CD14-positive monocyte (primary cell): ENCODE data around the gene PIGH. TPM values are rescaled to one million over a fixed set of nuclear protein-coding genes. Genes with fewer than 3 reads are reported as not detected.

ENCODE experiments used
- DNase-seq, 3 donors: peaks; one replicate each; pipeline ENCODE4 v3.0.0-alpha.2; 2011 to 2022
- H2AFZ ChIP-seq: 2 replicates; pipeline ENCODE4 v1.6.0; 2012; ENCODE audit warnings: mild to moderate bottlenecking, low read depth, low read length, inconsistent platforms; ENCODE audit not compliant: insufficient read depth, poor library complexity, severe bottlenecking
- H3K27ac ChIP-seq, 2 donors: 1 replicate in 1 of 2; 2 replicates in 1 of 2; pipeline ENCODE4 v1.5.1; 2012 to 2013; ENCODE audit warnings: low read length in 2 of 2, control low read depth in 1 of 2, inconsistent platforms in 1 of 2, low read depth in 1 of 2, mild to moderate bottlenecking in 1 of 2
- H3K27me3 ChIP-seq, 2 donors: one replicate each; pipeline versions ENCODE4 v1.6.0 to v1.6.1; 2011 to 2013; ENCODE audit warnings: low read length in 2 of 2; ENCODE audit not compliant: control insufficient read depth in 2 of 2, insufficient read depth in 2 of 2
- H3K36me3 ChIP-seq, 2 donors: replicated peaks in 1 of 2; 1 replicate in 1 of 2; 2 replicates in 1 of 2; pipeline versions ENCODE4 v1.5.1 to v1.6.1; 2012 to 2013; ENCODE audit warnings: low read length in 2 of 2, control low read depth in 1 of 2, inconsistent platforms in 1 of 2, mild to moderate bottlenecking in 1 of 2; ENCODE audit not compliant: insufficient read depth in 2 of 2, control insufficient read depth in 1 of 2
- H3K4me1 ChIP-seq, 2 donors: 1 replicate in 1 of 2; 2 replicates in 1 of 2; pipeline versions ENCODE4 v1.5.1 to v1.6.1; 2012 to 2013; ENCODE audit warnings: low read length in 2 of 2, control low read depth in 1 of 2, inconsistent platforms in 1 of 2, mild to moderate bottlenecking in 1 of 2, moderate library complexity in 1 of 2; ENCODE audit not compliant: insufficient read depth in 2 of 2, control insufficient read depth in 1 of 2
- H3K4me2 ChIP-seq: replicated peaks from 2 replicates; pipeline ENCODE3; 2012; ENCODE audit warnings: low read length, moderate library complexity, mild to moderate bottlenecking; ENCODE audit not compliant: poor library complexity, severe bottlenecking; ENCODE audit errors: extremely low read depth
- H3K4me3 ChIP-seq, 3 experiments: fragments of 200-600 bp in 1 of 3; sonication (generic) in 1 of 3; replicated peaks in 1 of 3; 1 replicate in 2 of 3; 2 replicates in 1 of 3; pipeline ENCODE4 v1.5.1; 2011 to 2013; ENCODE audit warnings: low read length in 3 of 3, mild to moderate bottlenecking in 3 of 3, control low read depth in 2 of 3, low read depth in 2 of 3, inconsistent platforms in 1 of 3, moderate library complexity in 1 of 3
- H3K79me2 ChIP-seq: 2 replicates; pipeline ENCODE4 v1.6.0; 2012; ENCODE audit warnings: mild to moderate bottlenecking, control low read depth, inconsistent platforms, low read length, moderate library complexity; ENCODE audit not compliant: insufficient read depth
- H3K9ac ChIP-seq: 2 replicates; pipeline ENCODE4 v1.6.0; 2017; ENCODE audit warnings: low read length, mild to moderate bottlenecking; ENCODE audit not compliant: insufficient read depth, poor library complexity, severe bottlenecking
- H3K9me3 ChIP-seq, 2 donors: replicated peaks in 1 of 2; 1 replicate in 1 of 2; 2 replicates in 1 of 2; pipeline versions ENCODE4 v1.5.1 to v1.6.1; 2012 to 2013; ENCODE audit warnings: low read length in 2 of 2, control low read depth in 1 of 2; ENCODE audit not compliant: control insufficient read depth in 1 of 2, insufficient read depth in 1 of 2
- H4K20me1 ChIP-seq: 2 replicates; pipeline ENCODE4 v1.6.0; 2012; ENCODE audit warnings: mild to moderate bottlenecking, low read length, control low read depth, moderate library complexity; ENCODE audit not compliant: insufficient read depth
- H3K27ac Mint-ChIP-seq, 7 donors: one replicate each; pipeline ENCODE4 v1.8.0; 2020; ENCODE audit warnings: mild to moderate bottlenecking in 7 of 7, mixed read lengths in 7 of 7, moderate library complexity in 6 of 7, inconsistent platforms in 2 of 7
- H3K27me3 Mint-ChIP-seq, 3 donors: one replicate each; pipeline ENCODE4 v1.8.0; 2021 to 2022; ENCODE audit warnings: low read depth in 3 of 3, mild to moderate bottlenecking in 3 of 3, mixed read lengths in 3 of 3, moderate library complexity in 3 of 3, inconsistent platforms in 1 of 3
- H3K36me3 Mint-ChIP-seq, 2 donors: one replicate each; pipeline ENCODE4 v1.8.0; 2020; ENCODE audit warnings: mixed read lengths in 2 of 2, inconsistent platforms in 1 of 2, mild to moderate bottlenecking in 1 of 2
- H3K4me1 Mint-ChIP-seq: one replicate; pipeline ENCODE4 v1.8.0; 2020; ENCODE audit warnings: mild to moderate bottlenecking, mixed read lengths
- H3K4me3 Mint-ChIP-seq, 2 donors: one replicate each; pipeline ENCODE4 v1.8.0; 2020; ENCODE audit warnings: mild to moderate bottlenecking in 2 of 2, mixed read lengths in 2 of 2, moderate library complexity in 1 of 2
- H3K9me3 Mint-ChIP-seq, 7 donors: one replicate each; pipeline ENCODE4 v1.8.0; 2020 to 2022; ENCODE audit warnings: mixed read lengths in 7 of 7, mild to moderate bottlenecking in 6 of 7, moderate library complexity in 6 of 7, inconsistent platforms in 2 of 7
- WGBS: methylation state at CpG from one replicate; pipeline ENCODE4 v1.1.5; 2013; ENCODE audit warnings: missing lambda C conversion rate; ENCODE audit not compliant: insufficient coverage; 5-methylcytosine and 5-hydroxymethylcytosine counted together
- intact Hi-C, 2 donors: fragments of 100-400 bp; cut with micrococcal nuclease; formaldehyde crosslinking; loops; one replicate each; pipeline versions ENCODE4 v1.15.0 to v1.15.1; 2023
- polyA plus RNA-seq, 3 donors: library from polyadenylated mRNA; depleted of rRNA in 1 of 3; unstranded in 2 of 3; stranded (reverse) in 1 of 3; fragments of 300-500 nt in 2 of 3; fragments of >200 nt in 1 of 3; fragmentation: Illumina TruSeq in 2 of 3; gene quantifications; 1 replicate in 2 of 3; 2 replicates in 1 of 3; pipeline ENCODE4 v1.2.3, GENCODE V29; 2012 to 2021
- TF ChIP-seq, protein P1 (sequence below): fragments of 200-600 bp; IDR thresholded peaks from one replicate; pipeline ENCODE4 v1.8.0; 2022; ENCODE audit warnings: antibody characterized with exemption, mild to moderate bottlenecking

Gene PIGH
- polyA plus RNA-seq, 3 donors = 14.6 to 35.5 (median 18.0) TPM

DNA sequence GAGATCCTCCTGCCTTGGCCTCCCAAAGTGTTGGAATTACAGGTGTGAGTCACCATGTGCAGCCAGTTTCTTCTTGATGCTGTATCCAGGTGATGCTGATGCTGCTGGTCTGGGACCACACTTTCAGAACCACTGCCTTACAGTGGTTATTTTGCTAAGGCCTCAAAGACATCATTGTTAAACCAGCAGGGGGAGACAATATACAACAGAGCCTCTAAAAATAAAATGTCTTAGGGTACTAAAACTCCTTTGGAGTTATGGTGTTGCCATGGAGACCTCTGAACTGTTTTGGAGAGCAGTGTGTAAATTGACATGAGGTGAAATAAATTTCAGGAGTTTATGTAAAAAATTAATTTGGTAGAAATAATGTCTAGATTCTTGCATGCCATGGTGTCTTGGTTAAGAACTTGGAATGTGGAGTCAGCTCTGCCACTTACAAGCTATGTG, 18.6 kb upstream of the PIGH start:
- Histone ChIP-seq H3K27ac (peak overlapping the region in 1 of 2 donors; percentile 73), H3K27me3 (peaks cover 4 to 10% of the 10 kb centered on the region in 2 donors), H3K4me2 (peak overlapping the region; percentile 100), H4K20me1 (no peaks in the 10 kb centered on the region), H3K4me3 (peak overlapping the region in 1 of 3 experiments; percentile 89), H3K4me1 (peaks cover 16 to 20% of the 10 kb centered on the region in 2 donors), H3K79me2 (no peaks in the 10 kb centered on the region), H3K9me3 (no peaks in the 10 kb centered on the region), H2AFZ (peak overlapping the region; percentile 96), H3K9ac (no peak overlapping the region), H3K36me3 (no peaks in the 10 kb centered on the region)
- Mint-ChIP-seq H3K9me3 (no peaks in the 10 kb centered on the region), H3K27ac (peak overlapping the region in 6 of 7 donors; percentile 25 to 91 (median 78)), H3K4me3 (peak overlapping the region; percentile 85), H3K4me1 (peaks cover 24% of the 10 kb centered on the region), H3K27me3 (peaks cover 13 to 27% (median 23%) of the 10 kb centered on the region in 3 donors), H3K36me3 (no peaks in the 10 kb centered on the region)
- intact Hi-C loops = loop anchor here (2.0 to 10.0 kb wide), 4 partner anchors 49 to 84 kb away; partner anchors contain the start of genes RDH12 (in 2 of the 2) and VTI1B (in 1 of the 2)
- DNase-seq = peak; percentile 50 to 75 (median 73)
- TF ChIP-seq, protein P1, sequence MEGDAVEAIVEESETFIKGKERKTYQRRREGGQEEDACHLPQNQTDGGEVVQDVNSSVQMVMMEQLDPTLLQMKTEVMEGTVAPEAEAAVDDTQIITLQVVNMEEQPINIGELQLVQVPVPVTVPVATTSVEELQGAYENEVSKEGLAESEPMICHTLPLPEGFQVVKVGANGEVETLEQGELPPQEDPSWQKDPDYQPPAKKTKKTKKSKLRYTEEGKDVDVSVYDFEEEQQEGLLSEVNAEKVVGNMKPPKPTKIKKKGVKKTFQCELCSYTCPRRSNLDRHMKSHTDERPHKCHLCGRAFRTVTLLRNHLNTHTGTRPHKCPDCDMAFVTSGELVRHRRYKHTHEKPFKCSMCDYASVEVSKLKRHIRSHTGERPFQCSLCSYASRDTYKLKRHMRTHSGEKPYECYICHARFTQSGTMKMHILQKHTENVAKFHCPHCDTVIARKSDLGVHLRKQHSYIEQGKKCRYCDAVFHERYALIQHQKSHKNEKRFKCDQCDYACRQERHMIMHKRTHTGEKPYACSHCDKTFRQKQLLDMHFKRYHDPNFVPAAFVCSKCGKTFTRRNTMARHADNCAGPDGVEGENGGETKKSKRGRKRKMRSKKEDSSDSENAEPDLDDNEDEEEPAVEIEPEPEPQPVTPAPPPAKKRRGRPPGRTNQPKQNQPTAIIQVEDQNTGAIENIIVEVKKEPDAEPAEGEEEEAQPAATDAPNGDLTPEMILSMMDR = peak; percentile 76

DNA sequence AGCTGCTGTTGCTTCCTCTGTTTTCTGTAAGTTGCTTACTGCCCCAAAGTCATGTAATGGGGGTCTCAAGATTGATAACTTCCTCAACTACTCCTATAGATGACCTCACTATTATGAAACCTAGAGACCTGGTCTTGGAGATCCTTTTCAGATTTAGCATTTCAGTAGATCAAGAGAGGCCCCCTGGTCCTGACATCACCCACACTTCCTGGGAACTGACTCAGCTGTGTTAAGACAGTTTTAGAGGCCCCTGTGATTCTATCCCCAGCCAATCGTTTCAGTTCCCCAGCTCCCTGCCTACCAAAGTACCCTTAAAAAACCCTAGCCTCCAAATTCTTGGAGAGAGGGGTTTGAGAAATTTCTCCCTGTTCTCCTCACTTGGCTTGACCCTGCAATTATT, 10.4 kb upstream of the PIGH start:
- intact Hi-C loops = loop anchor here in 1 of 2 donors (10.0 kb wide), 1 partner anchor 64 kb away; the partner anchor contains the start of gene VTI1B

More for the DNA sequence above, 10.4 kb upstream of the PIGH start:
- Mint-ChIP-seq H3K4me1 (no peaks in the 10 kb centered on the region), H3K27ac (no peak overlapping the region), H3K9me3 (no peaks in the 10 kb centered on the region), H3K27me3 (peaks cover 3 to 6% (median 6%) of the 10 kb centered on the region in 3 donors), H3K36me3 (no peaks in the 10 kb centered on the region), H3K4me3 (no peak overlapping the region)
- no peak for DNase-seq
- WGBS = no CpG with 5 or more reads among the region's 1 CpG
- H2AFZ ChIP-seq = no peak overlapping the region
- H3K4me2 ChIP-seq = no peak overlapping the region
- H3K79me2 ChIP-seq = no peaks in the 10 kb centered on the region
- H3K4me3 ChIP-seq = no peak overlapping the region
- TF ChIP-seq, protein P1 = no peak
- H3K27ac ChIP-seq = no peak overlapping the region
- H3K36me3 ChIP-seq = no peaks in the 10 kb centered on the region
- H3K4me1 ChIP-seq = no peaks in the 10 kb centered on the region
- no peaks in the 10 kb centered on the region for H3K9me3 ChIP-seq
- H3K9ac ChIP-seq = no peak overlapping the region
- no peaks in the 10 kb centered on the region for H4K20me1 ChIP-seq
- H3K27me3 ChIP-seq = no peaks in the 10 kb centered on the region
